IMR-90 (cell line): ENCODE results near the gene RRP8.

Experiments
- BHLHE40 ChIP-seq: fragments of 150-350 bp; IDR thresholded peaks from 2 replicates; pipeline ENCODE4 v1.6.1; 2016; ENCODE audit warnings: mild to moderate bottlenecking, low read depth, low read length
- FOS ChIP-seq: fragments of 150-350 bp; IDR thresholded peaks from 2 replicates; pipeline ENCODE4 v1.6.1; 2016; ENCODE audit warnings: low read depth, low read length
- MAFK ChIP-seq: IDR thresholded peaks from 2 replicates; pipeline ENCODE4 v1.6.1; 2012; ENCODE audit warnings: low read depth, low read length, improper control_type of control experiment
- MXI1 ChIP-seq: IDR thresholded peaks from 2 replicates; pipeline ENCODE4 v1.6.1; 2012; ENCODE audit warnings: low read depth, mild to moderate bottlenecking, low read length, moderate library complexity, borderline replicate concordance
- NFE2L2 ChIP-seq: fragments of 150-350 bp; IDR thresholded peaks from 2 replicates; pipeline ENCODE4 v1.6.1; 2016; ENCODE audit warnings: low read depth, mild to moderate bottlenecking, low read length
- POLR2A ChIP-seq: IDR thresholded peaks from 2 replicates; pipeline ENCODE4 v1.6.1; 2012; ENCODE audit warnings: mild to moderate bottlenecking, low read depth, low read length
- RAD21 ChIP-seq: IDR thresholded peaks from 2 replicates; pipeline ENCODE4 v1.6.1; 2012; ENCODE audit warnings: low read length, improper control_type of control experiment
- RFX5 ChIP-seq: IDR thresholded peaks from 2 replicates; pipeline ENCODE4 v1.8.0; 2012; ENCODE audit warnings: low read depth, mild to moderate bottlenecking, low read length, moderate library complexity
- SMC3 ChIP-seq: fragments of 150-350 bp; IDR thresholded peaks from 2 replicates; pipeline ENCODE4 v1.6.1; 2016; ENCODE audit warnings: low read depth, mild to moderate bottlenecking, antibody characterized with exemption, low read length, moderate library complexity
- USF2 ChIP-seq: fragments of 150-350 bp; IDR thresholded peaks from 2 replicates; pipeline ENCODE4 v1.6.1; 2017; ENCODE audit warnings: mild to moderate bottlenecking, antibody characterized with exemption, low read length, low read depth
- TF ChIP-seq, protein P1 (sequence below): conservative IDR thresholded peaks from 2 replicates; pipeline ENCODE4 v1.5.1; 2012; ENCODE audit warnings: mild to moderate bottlenecking, low read depth, low read length, improper control_type of control experiment
- TF ChIP-seq, protein P2 (sequence below): fragments of 150-350 bp; IDR thresholded peaks from 2 replicates; pipeline ENCODE4 v1.6.1; 2016; ENCODE audit warnings: low read depth, mild to moderate bottlenecking, low read length, moderate library complexity, borderline replicate concordance

DNA sequence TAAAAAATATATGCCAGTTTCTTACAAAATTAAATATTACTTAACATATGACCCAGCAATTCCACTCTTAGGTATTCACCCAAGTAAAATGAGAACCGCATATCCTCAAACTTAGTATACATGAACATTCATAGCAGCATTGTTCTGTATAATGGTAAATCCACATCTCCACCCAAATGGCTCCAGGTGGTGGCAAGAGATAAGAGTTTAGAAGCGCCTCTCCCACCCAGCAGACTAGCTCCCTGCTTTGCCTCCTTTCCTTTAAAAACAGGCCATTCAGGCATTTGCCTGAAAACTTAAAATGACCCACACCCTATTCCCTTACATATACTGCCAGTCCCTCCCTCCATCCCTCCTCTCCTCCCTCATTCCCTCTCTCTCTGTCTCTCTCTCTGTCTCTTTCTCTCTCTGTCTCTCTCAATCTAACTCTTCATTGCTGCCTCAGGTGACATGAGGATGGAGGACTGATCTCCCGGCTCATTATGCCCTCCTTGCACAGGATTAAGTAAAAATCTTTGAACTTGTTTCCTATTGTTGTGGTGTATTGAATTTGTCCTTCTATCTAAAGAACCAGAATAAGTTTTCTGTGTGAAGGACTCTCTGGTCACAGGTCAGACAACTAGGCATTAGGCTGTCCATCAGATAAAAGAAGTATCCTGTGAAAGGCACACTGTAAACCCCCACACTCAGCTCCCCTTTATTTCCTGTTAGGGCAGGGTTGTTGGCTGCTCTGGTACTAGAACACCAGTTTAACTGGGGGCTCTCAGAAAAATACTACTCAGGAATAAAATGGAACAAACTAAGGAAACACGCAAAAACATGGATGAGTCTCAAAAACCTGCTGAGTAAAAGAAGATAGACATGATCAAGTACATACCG lies 48.3 kb downstream of the RRP8 start:
- TF ChIP-seq, protein P1, sequence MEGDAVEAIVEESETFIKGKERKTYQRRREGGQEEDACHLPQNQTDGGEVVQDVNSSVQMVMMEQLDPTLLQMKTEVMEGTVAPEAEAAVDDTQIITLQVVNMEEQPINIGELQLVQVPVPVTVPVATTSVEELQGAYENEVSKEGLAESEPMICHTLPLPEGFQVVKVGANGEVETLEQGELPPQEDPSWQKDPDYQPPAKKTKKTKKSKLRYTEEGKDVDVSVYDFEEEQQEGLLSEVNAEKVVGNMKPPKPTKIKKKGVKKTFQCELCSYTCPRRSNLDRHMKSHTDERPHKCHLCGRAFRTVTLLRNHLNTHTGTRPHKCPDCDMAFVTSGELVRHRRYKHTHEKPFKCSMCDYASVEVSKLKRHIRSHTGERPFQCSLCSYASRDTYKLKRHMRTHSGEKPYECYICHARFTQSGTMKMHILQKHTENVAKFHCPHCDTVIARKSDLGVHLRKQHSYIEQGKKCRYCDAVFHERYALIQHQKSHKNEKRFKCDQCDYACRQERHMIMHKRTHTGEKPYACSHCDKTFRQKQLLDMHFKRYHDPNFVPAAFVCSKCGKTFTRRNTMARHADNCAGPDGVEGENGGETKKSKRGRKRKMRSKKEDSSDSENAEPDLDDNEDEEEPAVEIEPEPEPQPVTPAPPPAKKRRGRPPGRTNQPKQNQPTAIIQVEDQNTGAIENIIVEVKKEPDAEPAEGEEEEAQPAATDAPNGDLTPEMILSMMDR: no peak
- TF ChIP-seq NFE2L2 (no peak), RAD21 (no peak), RFX5 (no peak), POLR2A (no peak), SMC3 (no peak), USF2 (no peak), FOS (no peak), MAFK (no peak), BHLHE40 (no peak), MXI1 (no peak)
- TF ChIP-seq, protein P2, sequence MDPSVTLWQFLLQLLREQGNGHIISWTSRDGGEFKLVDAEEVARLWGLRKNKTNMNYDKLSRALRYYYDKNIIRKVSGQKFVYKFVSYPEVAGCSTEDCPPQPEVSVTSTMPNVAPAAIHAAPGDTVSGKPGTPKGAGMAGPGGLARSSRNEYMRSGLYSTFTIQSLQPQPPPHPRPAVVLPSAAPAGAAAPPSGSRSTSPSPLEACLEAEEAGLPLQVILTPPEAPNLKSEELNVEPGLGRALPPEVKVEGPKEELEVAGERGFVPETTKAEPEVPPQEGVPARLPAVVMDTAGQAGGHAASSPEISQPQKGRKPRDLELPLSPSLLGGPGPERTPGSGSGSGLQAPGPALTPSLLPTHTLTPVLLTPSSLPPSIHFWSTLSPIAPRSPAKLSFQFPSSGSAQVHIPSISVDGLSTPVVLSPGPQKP: no peak
